OCI-LY3 (cell line): ENCODE results near the gene SLC25A26.

Experiments
- EZH2phosphoT487 ChIP-seq: fragments of 200-600 bp; shearing (Covaris generic); IDR thresholded peaks from 2 replicates; pipeline ENCODE4 v1.6.1; 2018; ENCODE audit warnings: antibody characterized with exemption, mixed run types, low read depth
- TF ChIP-seq, protein P1 (sequence below): fragments of 200-600, 300-600 bp; sonication (generic); IDR thresholded peaks from 2 replicates; pipeline ENCODE4 v1.5.1; 2014; ENCODE audit warnings: antibody characterized with exemption, low read length, low read depth

- TF ChIP-seq, protein P1, sequence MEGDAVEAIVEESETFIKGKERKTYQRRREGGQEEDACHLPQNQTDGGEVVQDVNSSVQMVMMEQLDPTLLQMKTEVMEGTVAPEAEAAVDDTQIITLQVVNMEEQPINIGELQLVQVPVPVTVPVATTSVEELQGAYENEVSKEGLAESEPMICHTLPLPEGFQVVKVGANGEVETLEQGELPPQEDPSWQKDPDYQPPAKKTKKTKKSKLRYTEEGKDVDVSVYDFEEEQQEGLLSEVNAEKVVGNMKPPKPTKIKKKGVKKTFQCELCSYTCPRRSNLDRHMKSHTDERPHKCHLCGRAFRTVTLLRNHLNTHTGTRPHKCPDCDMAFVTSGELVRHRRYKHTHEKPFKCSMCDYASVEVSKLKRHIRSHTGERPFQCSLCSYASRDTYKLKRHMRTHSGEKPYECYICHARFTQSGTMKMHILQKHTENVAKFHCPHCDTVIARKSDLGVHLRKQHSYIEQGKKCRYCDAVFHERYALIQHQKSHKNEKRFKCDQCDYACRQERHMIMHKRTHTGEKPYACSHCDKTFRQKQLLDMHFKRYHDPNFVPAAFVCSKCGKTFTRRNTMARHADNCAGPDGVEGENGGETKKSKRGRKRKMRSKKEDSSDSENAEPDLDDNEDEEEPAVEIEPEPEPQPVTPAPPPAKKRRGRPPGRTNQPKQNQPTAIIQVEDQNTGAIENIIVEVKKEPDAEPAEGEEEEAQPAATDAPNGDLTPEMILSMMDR: no peak
- TF ChIP-seq EZH2phosphoT487: no peak
These were observed 132.7 kb downstream of the SLC25A26 start for GRCh38 chr3:66353530-66353929.
